Measurements from ENCODE around the gene GLRX3. TPM values are rescaled to one million over a fixed set of nuclear protein-coding genes. Genes with fewer than 3 reads are reported as not detected.

The GLRX3 gene
- total RNA-seq, 1 donor from 2014 or later, result 74.6 TPM

DNA sequence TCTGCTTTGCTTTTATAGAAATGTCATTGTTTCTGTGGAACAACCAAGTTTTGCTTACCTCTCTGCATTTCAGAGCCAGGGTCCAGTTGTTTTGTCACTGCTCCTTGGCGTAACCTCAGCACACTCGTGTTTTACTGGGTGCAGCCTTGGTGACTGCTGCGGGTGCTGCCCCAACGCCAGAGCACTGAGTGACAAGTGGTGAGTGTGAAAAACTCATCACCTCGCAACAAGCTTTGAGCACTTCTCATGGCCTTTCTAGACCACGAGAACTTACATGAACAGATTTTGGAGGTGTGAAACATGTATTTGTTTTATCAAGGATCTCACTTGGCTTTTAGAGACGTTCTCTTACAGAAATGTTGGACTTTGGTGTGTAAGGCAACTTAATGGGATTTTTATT lies 31.0 kb downstream of the GLRX3 start:
- no peaks in the 10 kb centered on the region for H3K9me3 Mint-ChIP-seq
- H3K4me1 Mint-ChIP-seq, result no peaks in the 10 kb centered on the region
- no peak for DNase-seq (ENCODE audit: low spot score in 2 of 2, unreplicated experiment in 2 of 2)
- no peaks in the 10 kb centered on the region for H3K27me3 Mint-ChIP-seq (ENCODE audit: low read depth)
- peaks cover 32% of the 10 kb centered on the region for H3K36me3 Mint-ChIP-seq
- TF ChIP-seq, protein P1, sequence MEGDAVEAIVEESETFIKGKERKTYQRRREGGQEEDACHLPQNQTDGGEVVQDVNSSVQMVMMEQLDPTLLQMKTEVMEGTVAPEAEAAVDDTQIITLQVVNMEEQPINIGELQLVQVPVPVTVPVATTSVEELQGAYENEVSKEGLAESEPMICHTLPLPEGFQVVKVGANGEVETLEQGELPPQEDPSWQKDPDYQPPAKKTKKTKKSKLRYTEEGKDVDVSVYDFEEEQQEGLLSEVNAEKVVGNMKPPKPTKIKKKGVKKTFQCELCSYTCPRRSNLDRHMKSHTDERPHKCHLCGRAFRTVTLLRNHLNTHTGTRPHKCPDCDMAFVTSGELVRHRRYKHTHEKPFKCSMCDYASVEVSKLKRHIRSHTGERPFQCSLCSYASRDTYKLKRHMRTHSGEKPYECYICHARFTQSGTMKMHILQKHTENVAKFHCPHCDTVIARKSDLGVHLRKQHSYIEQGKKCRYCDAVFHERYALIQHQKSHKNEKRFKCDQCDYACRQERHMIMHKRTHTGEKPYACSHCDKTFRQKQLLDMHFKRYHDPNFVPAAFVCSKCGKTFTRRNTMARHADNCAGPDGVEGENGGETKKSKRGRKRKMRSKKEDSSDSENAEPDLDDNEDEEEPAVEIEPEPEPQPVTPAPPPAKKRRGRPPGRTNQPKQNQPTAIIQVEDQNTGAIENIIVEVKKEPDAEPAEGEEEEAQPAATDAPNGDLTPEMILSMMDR (IDR thresholded peaks at IDR 0.05; ENCODE audit: unreplicated experiment), result no peak
- no peak overlapping the region for H3K4me3 Mint-ChIP-seq
- no peak overlapping the region for H3K27ac Mint-ChIP-seq

GRCh38 chr10:130167707-130168106 lies 31.5 kb downstream of the GLRX3 start:
- DNase-seq (ENCODE audit: low spot score in 2 of 2, unreplicated experiment in 2 of 2), result no peak
- TF ChIP-seq, protein P1 (IDR thresholded peaks at IDR 0.05; ENCODE audit: unreplicated experiment), result no peak
- H3K27ac Mint-ChIP-seq, result no peak overlapping the region
- peaks cover 28% of the 10 kb centered on the region for H3K36me3 Mint-ChIP-seq
- no peaks in the 10 kb centered on the region for H3K9me3 Mint-ChIP-seq
- H3K27me3 Mint-ChIP-seq (ENCODE audit: low read depth), result no peaks in the 10 kb centered on the region
- no peak overlapping the region for H3K4me3 Mint-ChIP-seq
- H3K4me1 Mint-ChIP-seq, result no peaks in the 10 kb centered on the region

DNA sequence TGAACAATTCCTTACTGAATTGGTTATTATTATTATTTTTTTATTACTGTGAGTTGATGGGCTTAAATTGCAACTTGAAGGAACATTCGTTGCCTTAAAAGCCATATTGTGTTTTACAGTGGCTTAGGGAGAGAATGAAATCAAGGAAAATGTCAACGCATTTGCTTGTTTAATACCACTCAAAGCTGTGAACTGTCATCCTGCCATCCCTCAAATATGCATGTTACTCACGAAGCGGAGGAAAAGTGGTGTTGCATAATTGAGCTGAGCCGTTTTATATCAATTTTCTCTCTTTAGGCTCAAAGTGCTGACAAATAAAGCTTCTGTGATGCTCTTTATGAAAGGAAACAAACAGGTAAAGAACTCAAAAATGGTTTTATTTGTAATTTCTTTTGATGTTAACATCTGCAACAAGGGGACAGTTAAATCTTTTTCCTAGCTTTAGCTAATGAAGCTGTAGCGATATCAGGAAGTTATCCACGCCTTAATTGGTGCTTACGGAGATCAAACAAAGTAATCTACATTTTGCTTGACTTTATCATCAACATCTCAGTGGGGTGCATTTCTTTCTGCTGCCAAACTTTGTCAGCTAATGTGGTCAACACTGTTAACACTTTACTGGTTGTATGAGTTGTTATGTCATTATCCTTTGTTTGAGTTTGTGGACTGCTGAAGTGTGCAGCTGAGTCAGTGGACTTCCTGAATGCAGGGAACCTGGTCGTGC lies 33.1 kb downstream of the GLRX3 start:
- H3K27ac Mint-ChIP-seq, result no peak overlapping the region
- no peak for DNase-seq (ENCODE audit: low spot score in 2 of 2, unreplicated experiment in 2 of 2)
- no peaks in the 10 kb centered on the region for H3K9me3 Mint-ChIP-seq
- H3K27me3 Mint-ChIP-seq (ENCODE audit: low read depth), result no peaks in the 10 kb centered on the region
- TF ChIP-seq, protein P1 (IDR thresholded peaks at IDR 0.05; ENCODE audit: unreplicated experiment), result no peak
- no peaks in the 10 kb centered on the region for H3K4me1 Mint-ChIP-seq
- no peak overlapping the region for H3K4me3 Mint-ChIP-seq
- peaks cover 33% of the 10 kb centered on the region for H3K36me3 Mint-ChIP-seq

GRCh38 chr10:130171196-130171595 lies 35.0 kb downstream of the GLRX3 start:
- Mint-ChIP-seq H3K4me3 (no peak overlapping the region), H3K27ac (no peak overlapping the region), H3K27me3 (ENCODE audit: low read depth) (no peaks in the 10 kb centered on the region), H3K36me3 (peaks cover 36% of the 10 kb centered on the region), H3K4me1 (no peaks in the 10 kb centered on the region), H3K9me3 (no peaks in the 10 kb centered on the region)
- TF ChIP-seq, protein P1 (IDR thresholded peaks at IDR 0.05; ENCODE audit: unreplicated experiment), result no peak
- no peak for DNase-seq (ENCODE audit: low spot score in 2 of 2, unreplicated experiment in 2 of 2)

DNA sequence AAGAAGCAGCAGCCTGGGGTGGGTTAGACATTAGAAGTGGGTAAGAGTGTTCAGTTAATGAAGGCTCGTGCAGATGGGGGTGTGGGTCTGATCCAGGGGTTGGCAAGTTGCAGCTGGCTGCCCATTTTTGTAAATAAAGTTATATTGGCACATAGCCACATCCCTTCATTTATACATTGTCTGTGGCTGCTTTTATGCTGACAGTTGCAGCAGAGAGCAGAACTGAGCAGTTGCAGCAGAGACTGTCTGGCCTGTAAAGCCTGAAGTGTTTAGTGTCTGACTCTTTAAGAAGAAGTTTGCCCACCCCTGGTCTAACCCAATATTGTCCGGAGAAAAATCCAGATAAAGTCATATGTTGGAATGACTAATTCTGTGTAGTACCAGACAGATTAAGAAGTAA lies 38.1 kb downstream of the GLRX3 start:
- Mint-ChIP-seq H3K9me3 (no peaks in the 10 kb centered on the region), H3K27ac (no peak overlapping the region), H3K27me3 (ENCODE audit: low read depth) (no peaks in the 10 kb centered on the region), H3K36me3 (peaks cover 24% of the 10 kb centered on the region), H3K4me1 (no peaks in the 10 kb centered on the region), H3K4me3 (no peak overlapping the region)
- TF ChIP-seq, protein P1 (IDR thresholded peaks at IDR 0.05; ENCODE audit: unreplicated experiment), result no peak
- no peak for DNase-seq (ENCODE audit: low spot score in 2 of 2, unreplicated experiment in 2 of 2)

Data from mesothelial cell of epicardium (in vitro differentiated cells).